ENCODE results near the gene ASPG.

The ASPG gene

GRCh38 chr14:104091927-104092771 is 6.6 kb downstream of the ASPG start:
- TF ChIP-seq CTCF (IDR thresholded peaks at IDR 0.05; ENCODE audit: extremely low read depth, insufficient read depth, missing control alignments): no peak
- no peak for DNase-seq (ENCODE audit: low spot score)
- in situ Hi-C loops (cut with MboI; ENCODE audit: low pct_unique_long_range_greater_than_20kb, low sequenced_read_pairs, unreplicated experiment): no loop called here

GRCh38 chr14:104092931-104093365 is 7.4 kb downstream of the ASPG start:
- TF ChIP-seq CTCF (IDR thresholded peaks at IDR 0.05; ENCODE audit: extremely low read depth, insufficient read depth, missing control alignments): no peak
- in situ Hi-C loops (cut with MboI; ENCODE audit: low pct_unique_long_range_greater_than_20kb, low sequenced_read_pairs, unreplicated experiment): no loop called here
- DNase-seq (ENCODE audit: low spot score): no peak

GRCh38 chr14:104093366-104094055 is 8.0 kb downstream of the ASPG start:
- DNase-seq (ENCODE audit: low spot score): no peak
- TF ChIP-seq CTCF (IDR thresholded peaks at IDR 0.05; ENCODE audit: extremely low read depth, insufficient read depth, missing control alignments): no peak
- in situ Hi-C loops (cut with MboI; ENCODE audit: low pct_unique_long_range_greater_than_20kb, low sequenced_read_pairs, unreplicated experiment): no loop called here

GRCh38 chr14:104094056-104094708 is 8.7 kb downstream of the ASPG start:
- peak; percentile 16 for TF ChIP-seq CTCF (IDR thresholded peaks at IDR 0.05; ENCODE audit: extremely low read depth, insufficient read depth, missing control alignments)
- DNase-seq (ENCODE audit: low spot score): no peak
- in situ Hi-C loops (cut with MboI; ENCODE audit: low pct_unique_long_range_greater_than_20kb, low sequenced_read_pairs, unreplicated experiment): no loop called here

GRCh38 chr14:104094709-104095425 is 9.4 kb downstream of the ASPG start:
- peak; percentile 92 for DNase-seq (ENCODE audit: low spot score)
- in situ Hi-C loops (cut with MboI; ENCODE audit: low pct_unique_long_range_greater_than_20kb, low sequenced_read_pairs, unreplicated experiment): no loop called here
- peak; percentile 97 for TF ChIP-seq CTCF (IDR thresholded peaks at IDR 0.05; ENCODE audit: extremely low read depth, insufficient read depth, missing control alignments)
